PC-3 (cell line): ENCODE results near the gene ALG14. TPM values are rescaled to one million over a fixed set of nuclear protein-coding genes. Genes with fewer than 3 reads are reported as not detected.

Source experiments
- ATAC-seq: fragments of 200-7000 bp; cut with Tn5 transposase; 2 replicates; pipeline ENCODE4 v1.9.1; 2020; ENCODE audit warnings: mild to moderate bottlenecking, moderate library complexity
- BruUV-seq: library from RNA; stranded (reverse); fragments of 400-500 nt; replicated peaks from 2 replicates; lab custom pipeline; 2021; lab: Mats Ljungman, UMichigan
- CTCF ChIA-PET: fragments of 300-600 bp; sonication (Branson Sonifier 250); formaldehyde crosslinking; loops from one replicate; lab custom pipeline; 2022; ENCODE audit warnings: antibody characterized with exemption; lab: Charles Lee
- POLR2A ChIA-PET: fragments of 300-600 bp; sonication (Branson Sonifier 250); formaldehyde crosslinking; loops from one replicate; lab custom pipeline; 2022; ENCODE audit warnings: antibody characterized with exemption; ENCODE audit not compliant: unreplicated experiment; lab: Charles Lee
- DNase-seq: peaks from one replicate; pipeline ENCODE4 v3.0.0-alpha.2; 2015
- H2AFZ ChIP-seq: fragments of 300-600 bp; sonication (generic); 2 replicates; pipeline ENCODE4 v1.6.0; 2016; ENCODE audit warnings: antibody characterized with exemption, low read length
- H3F3A ChIP-seq: fragments of 300-600 bp; sonication (generic); one replicate; pipeline ENCODE4 v1.6.0; 2017; ENCODE audit warnings: antibody characterized with exemption, low read length, control low read depth, mild to moderate bottlenecking; ENCODE audit not compliant: unreplicated experiment
- H3K27ac ChIP-seq: fragments of 300-600 bp; sonication (generic); 2 replicates; pipeline ENCODE4 v1.5.1; 2016; ENCODE audit warnings: mild to moderate bottlenecking, low read length
- H3K27me3 ChIP-seq: fragments of 300-600 bp; sonication (generic); 2 replicates; pipeline ENCODE4 v1.6.1; 2016; ENCODE audit warnings: low read length, mixed read lengths
- H3K36me3 ChIP-seq: fragments of 300-600 bp; sonication (generic); 2 replicates; pipeline ENCODE4 v1.6.1; 2016; ENCODE audit warnings: low read depth, mixed run types, low read length, mixed read lengths
- H3K4me1 ChIP-seq: fragments of 300-600 bp; sonication (generic); 2 replicates; pipeline ENCODE4 v1.5.1; 2016; ENCODE audit warnings: low read length; ENCODE audit not compliant: insufficient read depth
- H3K4me2 ChIP-seq: fragments of 300-600 bp; sonication (generic); 2 replicates; pipeline ENCODE4 v1.6.0; 2016; ENCODE audit warnings: low read length
- H3K4me3 ChIP-seq: fragments of 300-600 bp; sonication (generic); 2 replicates; pipeline ENCODE4 v1.5.1; 2016; ENCODE audit warnings: mild to moderate bottlenecking, low read length, mixed read lengths
- H3K79me2 ChIP-seq: fragments of 300-600 bp; sonication (generic); 2 replicates; pipeline ENCODE4 v1.6.1; 2017; ENCODE audit warnings: low read length, mixed read lengths
- H3K9ac ChIP-seq: fragments of 300-600 bp; sonication (generic); 2 replicates; pipeline ENCODE4 v1.6.0; 2016; ENCODE audit warnings: mild to moderate bottlenecking, low read length
- H3K9me2 ChIP-seq: fragments of 300-600 bp; sonication (generic); replicated peaks from 2 replicates; pipeline ENCODE4 v1.6.1; 2016; ENCODE audit warnings: mixed run types, low read length, mixed read lengths
- H3K9me3 ChIP-seq: fragments of 300-600 bp; sonication (generic); 2 replicates; pipeline ENCODE4 v1.6.1; 2016; ENCODE audit warnings: low read length, mixed read lengths
- H4K20me1 ChIP-seq: fragments of 300-600 bp; sonication (generic); 2 replicates; pipeline ENCODE4 v1.6.1; 2016; ENCODE audit warnings: low read length, mixed read lengths
- CTCF ChIP-seq: fragments of 300-600 bp; sonication (generic); conservative IDR thresholded peaks from 2 replicates; pipeline ENCODE4 v1.5.1; 2017; ENCODE audit warnings: antibody characterized with exemption, low read depth, mild to moderate bottlenecking, low read length
- EZH2 ChIP-seq: fragments of 300-600 bp; sonication (generic); IDR thresholded peaks from one replicate; pipeline ENCODE4 v1.6.1; 2017; ENCODE audit warnings: antibody characterized with exemption, mild to moderate bottlenecking, low read length; ENCODE audit not compliant: unreplicated experiment
- EZH2phosphoT487 ChIP-seq: fragments of 300-600 bp; sonication (generic); IDR thresholded peaks from 2 replicates; pipeline ENCODE4 v1.6.1; 2018; ENCODE audit warnings: mild to moderate bottlenecking, antibody characterized with exemption, low read length, borderline replicate concordance
- intact Hi-C: fragments of 100-400 bp; cut with micrococcal nuclease; formaldehyde crosslinking; loops from 2 replicates; pipeline ENCODE4 v1.9.0; 2023
- total RNA-seq: library from RNA; depleted of rRNA; stranded (reverse); fragments of >200 nt; gene quantifications from 2 replicates; pipeline ENCODE4 v1.2.3, GENCODE V29; 2014

ALG14 gene
- total RNA-seq, 1 experiment from 2014 or later, result 3.4 TPM

GRCh38 chr1:94974824-94975223 lies 97.9 kb downstream of the ALG14 start:
- H3K27me3 ChIP-seq, result no peaks in the 10 kb centered on the region
- DNase-seq (peak; percentile 89), ATAC-seq (peak; percentile 84)
- H3F3A ChIP-seq, result peaks cover 6% of the 10 kb centered on the region
- H3K4me3 ChIP-seq, result no peak overlapping the region
- H3K27ac ChIP-seq, result peak overlapping the region; percentile 39
- no peaks in the 10 kb centered on the region for H4K20me1 ChIP-seq
- TF ChIP-seq EZH2, result no peak
- no peak for TF ChIP-seq CTCF
- TF ChIP-seq EZH2phosphoT487, result no peak
- H3K9ac ChIP-seq, result no peak overlapping the region
- H3K4me2 ChIP-seq, result peak overlapping the region; percentile 25
- no TSS peak for BruUV-seq
- H3K9me3 ChIP-seq, result no peaks in the 10 kb centered on the region
- H3K9me2 ChIP-seq, result no peaks in the 10 kb centered on the region
- POLR2A ChIA-PET, result no interaction called here
- intact Hi-C loops, result no loop called here
- H3K4me1 ChIP-seq, result peaks cover 33% of the 10 kb centered on the region
- H3K36me3 ChIP-seq, result no peaks in the 10 kb centered on the region
- H2AFZ ChIP-seq, result 0 out of 2 replicates have a peak overlapping the region, but pooled peaks have one; percentile 19
- no peaks in the 10 kb centered on the region for H3K79me2 ChIP-seq
- CTCF ChIA-PET, result no interaction called here

GRCh38 chr1:94974241-94974640 lies 98.5 kb downstream of the ALG14 start:
- no peak for DNase-seq
- Histone ChIP-seq H3K9me2 (no peaks in the 10 kb centered on the region), H4K20me1 (no peaks in the 10 kb centered on the region), H3K4me2 (peak overlapping the region; percentile 25), H3K36me3 (no peaks in the 10 kb centered on the region), H3K4me3 (no peak overlapping the region), H3K9me3 (no peaks in the 10 kb centered on the region), H3K27ac (peak overlapping the region; percentile 39), H3K9ac (no peak overlapping the region), H3K4me1 (peaks cover 33% of the 10 kb centered on the region), H3K27me3 (no peaks in the 10 kb centered on the region), H3K79me2 (no peaks in the 10 kb centered on the region), H2AFZ (0 out of 2 replicates have a peak overlapping the region, but pooled peaks have one; percentile 19), H3F3A (peaks cover 6% of the 10 kb centered on the region)
- BruUV-seq, result no TSS peak
- POLR2A ChIA-PET, result interaction anchor here (1.0 kb wide), 1 partner anchor 8 kb away, joined by 13 read pairs; no protein-coding TSS in a partner anchor
- no peak for ATAC-seq
- TF ChIP-seq CTCF (no peak), EZH2phosphoT487 (no peak), EZH2 (no peak)
- intact Hi-C loops, result no loop called here
- CTCF ChIA-PET, result no interaction called here

- Histone ChIP-seq H3K9ac (no peak overlapping the region), H3K4me3 (no peak overlapping the region), H3K27ac (no peak overlapping the region)
Observed at GRCh38 chr1:94973309-94973922, 99.3 kb downstream of the ALG14 start.

More at GRCh38 chr1:94973309-94973922, 99.3 kb downstream of the ALG14 start:
- Histone ChIP-seq H3K4me1 (peaks cover 33% of the 10 kb centered on the region), H4K20me1 (no peaks in the 10 kb centered on the region), H3F3A (peaks cover 6% of the 10 kb centered on the region), H2AFZ (no peak overlapping the region), H3K9me3 (no peaks in the 10 kb centered on the region), H3K79me2 (no peaks in the 10 kb centered on the region), H3K9me2 (no peaks in the 10 kb centered on the region), H3K4me2 (no peak overlapping the region), H3K36me3 (no peaks in the 10 kb centered on the region), H3K27me3 (no peaks in the 10 kb centered on the region)
- ChIA-PET POLR2A (interaction anchor here (1.0 kb wide), 1 partner anchor 9 kb away, joined by 13 read pairs; no protein-coding TSS in a partner anchor), CTCF (no interaction called here)
- DNase-seq, result no peak
- ATAC-seq, result no peak
- intact Hi-C loops, result no loop called here
- BruUV-seq, result no TSS peak
- TF ChIP-seq CTCF (no peak), EZH2 (no peak), EZH2phosphoT487 (no peak)
